ENCODE measurements around the gene ZNF750. TPM values are rescaled to one million over a fixed set of nuclear protein-coding genes. Genes with fewer than 3 reads are reported as not detected.

ZNF750 gene
- total RNA-seq, 2 donors from 2014 or later: not detected

DNA sequence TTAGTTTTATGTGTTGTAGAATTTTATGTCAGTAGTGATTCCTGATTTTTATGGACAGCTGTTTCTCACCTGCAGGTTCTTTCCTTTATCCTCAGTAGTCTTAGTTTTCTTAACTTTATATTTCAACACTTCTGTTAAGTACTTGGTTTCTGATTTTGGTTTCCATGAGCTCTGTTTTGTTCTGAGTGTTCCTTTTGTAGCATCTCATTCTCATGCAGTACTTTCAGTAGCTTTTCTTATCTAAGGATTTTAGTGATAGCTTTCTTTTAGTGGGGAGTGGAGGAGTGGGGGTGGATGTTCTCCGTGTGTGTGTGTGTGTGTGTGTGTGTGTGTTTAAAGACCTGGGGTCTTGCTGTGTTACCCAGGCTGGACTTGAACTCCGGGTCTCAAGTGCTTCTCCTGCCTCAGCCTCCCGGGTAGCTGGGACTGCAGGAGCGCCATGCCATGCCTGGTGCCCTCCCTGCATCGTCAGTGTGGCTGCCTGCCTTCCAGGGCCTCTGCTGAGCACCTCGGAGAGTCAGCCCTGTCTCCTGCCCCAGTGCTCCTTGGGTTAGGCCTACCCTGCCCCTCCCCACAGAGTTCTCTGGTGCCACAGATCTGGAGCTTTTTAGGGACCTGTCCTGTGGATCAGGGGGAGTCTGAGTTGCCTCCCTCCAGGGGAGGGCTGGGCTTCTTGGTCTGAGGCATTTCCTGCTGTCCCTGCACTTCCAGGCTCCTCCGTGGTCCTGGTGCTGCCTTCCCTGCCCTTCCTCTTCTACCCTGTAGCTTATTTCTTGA lies 4.3 kb upstream of the ZNF750 start:
- H3K4me3 ChIP-seq: no peak overlapping the region
- no peak for TF ChIP-seq CTCF (IDR thresholded peaks at IDR 0.05)
- H3K9me3 ChIP-seq: no peaks in the 10 kb centered on the region
- no peaks in the 10 kb centered on the region for H3K36me3 ChIP-seq
- peak overlapping the region in 1 of 2 donors; percentile 35 for H3K27ac ChIP-seq
- no peaks in the 10 kb centered on the region for H3K27me3 ChIP-seq
- peaks cover 0 to 8% of the 10 kb centered on the region in 2 donors for H3K4me1 ChIP-seq
- DNase-seq (ENCODE audit: low spot score): no peak

GRCh38 chr17:82841921-82842596 lies 2.2 kb upstream of the ZNF750 start:
- Histone ChIP-seq H3K27ac (no peak overlapping the region), H3K4me1 (peaks cover 0 to 19% of the 10 kb centered on the region in 2 donors), H3K9me3 (no peaks in the 10 kb centered on the region), H3K4me3 (no peak overlapping the region), H3K27me3 (no peaks in the 10 kb centered on the region), H3K36me3 (no peaks in the 10 kb centered on the region)
- no peak for DNase-seq (ENCODE audit: low spot score)
- TF ChIP-seq CTCF (IDR thresholded peaks at IDR 0.05): no peak

GRCh38 chr17:82840431-82840831 lies 609 bp upstream of the ZNF750 start:
- Histone ChIP-seq H3K27me3 (no peaks in the 10 kb centered on the region), H3K9me3 (no peaks in the 10 kb centered on the region), H3K36me3 (no peaks in the 10 kb centered on the region), H3K4me1 (peaks cover 0 to 11% of the 10 kb centered on the region in 2 donors), H3K27ac (no peak overlapping the region), H3K4me3 (no peak overlapping the region)
- no peak for TF ChIP-seq CTCF (IDR thresholded peaks at IDR 0.05)
- DNase-seq (ENCODE audit: low spot score): no peak

GRCh38 chr17:82838386-82839063 lies 1.3 kb downstream of the ZNF750 start:
- Histone ChIP-seq H3K36me3 (no peaks in the 10 kb centered on the region), H3K27ac (peak overlapping the region; percentile 8 to 16), H3K4me3 (no peak overlapping the region), H3K9me3 (no peaks in the 10 kb centered on the region), H3K27me3 (no peaks in the 10 kb centered on the region), H3K4me1 (peaks cover 0 to 11% of the 10 kb centered on the region in 2 donors)
- TF ChIP-seq CTCF (IDR thresholded peaks at IDR 0.05): no peak
- DNase-seq (ENCODE audit: low spot score): peak; percentile 75

DNA sequence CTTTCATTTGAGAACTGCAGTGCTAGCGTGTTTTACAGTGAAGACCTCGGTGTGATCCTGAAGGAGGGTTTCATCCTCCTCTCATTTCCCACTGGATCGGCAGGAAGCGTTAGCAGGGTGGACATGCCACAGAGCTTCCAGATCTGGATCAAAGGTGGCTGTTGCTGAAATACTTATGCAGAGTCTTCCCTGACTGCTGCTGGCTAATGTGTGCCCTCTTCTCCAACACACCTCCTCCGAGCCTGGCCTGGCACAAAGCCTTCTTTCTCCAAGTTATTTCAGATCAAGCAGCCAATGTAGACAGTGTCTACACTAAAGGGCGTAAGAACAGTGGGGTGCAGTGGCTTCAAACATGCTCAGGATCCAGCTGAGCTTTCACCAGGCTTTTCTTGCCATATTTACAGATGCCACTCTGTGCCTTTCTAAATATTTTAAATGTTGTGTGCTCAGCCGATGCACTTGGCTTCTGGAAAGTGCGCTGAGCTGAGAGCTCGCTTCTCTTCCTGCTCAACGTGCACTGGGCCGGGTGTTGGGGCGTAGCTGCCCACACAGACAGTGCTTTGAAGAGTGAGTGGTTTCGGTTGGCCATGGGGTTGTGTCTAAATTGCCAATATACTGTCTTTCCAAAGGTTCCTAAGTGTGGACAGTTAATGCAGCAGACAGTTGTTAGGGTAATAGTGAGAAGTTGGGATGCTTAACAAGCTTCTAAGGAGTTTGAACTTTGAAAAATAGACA lies 2.1 kb downstream of the ZNF750 start:
- Histone ChIP-seq H3K4me1 (peaks cover 0 to 11% of the 10 kb centered on the region in 2 donors), H3K27me3 (no peaks in the 10 kb centered on the region), H3K36me3 (no peaks in the 10 kb centered on the region), H3K4me3 (no peak overlapping the region), H3K9me3 (no peaks in the 10 kb centered on the region), H3K27ac (peak overlapping the region; percentile 8 to 16)
- TF ChIP-seq CTCF (IDR thresholded peaks at IDR 0.05): no peak
- no peak for DNase-seq (ENCODE audit: low spot score)
